ENCODE data around the gene PLCL2. TPM values are rescaled to one million over a fixed set of nuclear protein-coding genes. Genes with fewer than 3 reads are reported as not detected.

The PLCL2 gene
- total and polyA plus RNA-seq, 7 donors: 4.2 to 32.7 (median 21.9) TPM

- WGBS, 3 donors: 92 to 94% (median 92%) methylated on average over 3 of the region's 3 CpGs
Observed at GRCh38 chr3:16909802-16910201, 25.0 kb downstream of the PLCL2 start.

GRCh38 chr3:16910207-16910606 lies 25.5 kb downstream of the PLCL2 start:
- H3K9me3 ChIP-seq: no peaks in the 10 kb centered on the region
- no peak overlapping the region for H3K4me3 ChIP-seq
- ATAC-seq (no peak), DNase-seq (no peak)
- WGBS, 3 donors: 29 to 68% (median 42%) methylated on average over 3 of the region's 3 CpGs
- peak overlapping the region; percentile 11 for H3K27ac ChIP-seq
- TF ChIP-seq CTCF (IDR thresholded peaks at IDR 0.05): no peak
- intact Hi-C loops (cut with DNase I): no loop called here
- no peaks in the 10 kb centered on the region for H3K36me3 ChIP-seq (ENCODE audit: insufficient read depth in 1 of 2, low read depth in 1 of 2)
- H3K4me1 ChIP-seq: peaks cover 71% of the 10 kb centered on the region
- H3K27me3 ChIP-seq (ENCODE audit: insufficient read depth in 3 of 3, low read length in 2 of 3): no peaks in the 10 kb centered on the region

More at GRCh38 chr3:16909802-16910201, 25.0 kb downstream of the PLCL2 start:
- intact Hi-C loops (cut with DNase I): no loop called here
- H3K36me3 ChIP-seq (ENCODE audit: insufficient read depth in 1 of 2, low read depth in 1 of 2): no peaks in the 10 kb centered on the region
- ATAC-seq: no peak
- no peak for TF ChIP-seq CTCF (IDR thresholded peaks at IDR 0.05)
- H3K27ac ChIP-seq: peak overlapping the region; percentile 11
- H3K27me3 ChIP-seq (ENCODE audit: insufficient read depth in 3 of 3, low read length in 2 of 3): no peaks in the 10 kb centered on the region
- H3K4me1 ChIP-seq: peaks cover 73% of the 10 kb centered on the region
- H3K9me3 ChIP-seq: no peaks in the 10 kb centered on the region
- DNase-seq: no peak
- H3K4me3 ChIP-seq: no peak overlapping the region

DNA sequence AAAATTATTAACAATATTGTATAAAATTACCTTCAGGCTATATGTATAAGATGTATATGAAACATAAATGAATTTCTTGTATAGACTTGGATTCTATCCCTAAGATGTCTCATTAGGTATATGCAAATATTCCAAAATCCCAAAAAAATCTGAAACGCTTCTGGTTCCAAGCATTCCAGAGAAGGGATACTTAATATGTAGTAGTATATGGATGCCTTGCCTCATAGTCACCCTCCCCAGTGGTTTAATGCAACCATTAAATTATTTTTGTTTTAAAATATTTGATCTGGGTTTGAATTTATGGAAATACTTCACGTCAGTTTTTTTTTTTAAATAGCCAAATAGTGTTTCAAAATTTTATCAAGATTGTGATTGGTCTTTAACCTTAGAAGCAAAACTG lies 27.2 kb downstream of the PLCL2 start:
- intact Hi-C loops (cut with DNase I): no loop called here
- 86 to 89% (median 88%) methylated on average over 2 of the region's 2 CpGs for WGBS, 3 donors

GRCh38 chr3:16912400-16913263 lies 27.9 kb downstream of the PLCL2 start:
- Histone ChIP-seq H3K9me3 (no peaks in the 10 kb centered on the region), H3K36me3 (ENCODE audit: insufficient read depth in 1 of 2, low read depth in 1 of 2) (no peaks in the 10 kb centered on the region), H3K27ac (peak overlapping the region; percentile 48), H3K4me3 (no peak overlapping the region), H3K4me1 (peaks cover 74% of the 10 kb centered on the region), H3K27me3 (ENCODE audit: insufficient read depth in 3 of 3, low read length in 2 of 3) (no peaks in the 10 kb centered on the region)
- no peak for TF ChIP-seq CTCF (IDR thresholded peaks at IDR 0.05)
- DNase-seq: no peak
- intact Hi-C loops (cut with DNase I): no loop called here
- peak in 3 of 4 donors; percentile 43 to 77 (median 69) for ATAC-seq
- 78 to 85% (median 84%) methylated on average over 3 of the region's 3 CpGs for WGBS, 3 donors

More for the DNA sequence above, 27.2 kb downstream of the PLCL2 start:
- peak overlapping the region; percentile 48 for H3K27ac ChIP-seq
- TF ChIP-seq CTCF (IDR thresholded peaks at IDR 0.05): no peak
- H3K36me3 ChIP-seq (ENCODE audit: insufficient read depth in 1 of 2, low read depth in 1 of 2): no peaks in the 10 kb centered on the region
- H3K4me3 ChIP-seq: no peak overlapping the region
- H3K27me3 ChIP-seq (ENCODE audit: insufficient read depth in 3 of 3, low read length in 2 of 3): no peaks in the 10 kb centered on the region
- DNase-seq (no peak), ATAC-seq (no peak)
- no peaks in the 10 kb centered on the region for H3K9me3 ChIP-seq
- peaks cover 74% of the 10 kb centered on the region for H3K4me1 ChIP-seq
